HFFc6 (cell line): ENCODE measurements around the gene R3HCC1L. TPM values are rescaled to one million over a fixed set of nuclear protein-coding genes. Genes with fewer than 3 reads are reported as not detected.
A peak's percentile ranks its signal among the peaks of the same experiment; 100 is the strongest.

Experiments
- DNase-seq: peaks from one replicate; pipeline ENCODE4 v3.0.0-alpha.2; 2018
- H3K27ac Mint-ChIP-seq: 2 replicates; pipeline ENCODE4 v1.8.0; 2020; ENCODE audit warnings: mild to moderate bottlenecking, mixed read lengths
- H3K27me3 Mint-ChIP-seq: 2 replicates; pipeline ENCODE4 v1.8.0; 2021; ENCODE audit warnings: mild to moderate bottlenecking, moderate library complexity, mixed read lengths; ENCODE audit not compliant: insufficient read depth
- H3K36me3 Mint-ChIP-seq: 2 replicates; pipeline ENCODE4 v1.8.0; 2021; ENCODE audit warnings: low read depth, mixed read lengths
- H3K4me1 Mint-ChIP-seq: 2 replicates; pipeline ENCODE4 v1.8.0; 2020; ENCODE audit warnings: low read depth, mixed read lengths
- H3K4me3 Mint-ChIP-seq: 2 replicates; pipeline ENCODE4 v1.8.0; 2020; ENCODE audit warnings: mild to moderate bottlenecking, moderate library complexity, mixed read lengths
- H3K9me3 Mint-ChIP-seq: 2 replicates; pipeline ENCODE4 v1.8.0; 2020; ENCODE audit warnings: mild to moderate bottlenecking, mixed read lengths
- total RNA-seq, 6 experiments: library from RNA; stranded (reverse); fragmentation: NEBNext Ultra II Directional; extraction: Animal tissue kit (Norgen Biotek cat#: 25700); gene quantifications; 2 replicates in 1 of 6; 3 replicates in 5 of 6; pipeline ENCODE4 v1.2.3, GENCODE V29; 2021
- TF ChIP-seq, protein P1 (sequence below): fragments of 200-600 bp; sonication (generic); IDR thresholded peaks from 2 replicates; pipeline ENCODE4 v1.5.0; 2021; ENCODE audit warnings: antibody characterized with exemption, mild to moderate bottlenecking

Gene R3HCC1L
- total RNA-seq, 6 experiments from 2014 or later = 7.4 to 8.1 (median 7.6) TPM

- peaks cover 9% of the 10 kb centered on the region for H3K27me3 Mint-ChIP-seq
- peaks cover 15% of the 10 kb centered on the region for H3K36me3 Mint-ChIP-seq
- no peak overlapping the region for H3K4me3 Mint-ChIP-seq
- no peaks in the 10 kb centered on the region for H3K9me3 Mint-ChIP-seq
- no peak overlapping the region for H3K27ac Mint-ChIP-seq
- TF ChIP-seq, protein P1, sequence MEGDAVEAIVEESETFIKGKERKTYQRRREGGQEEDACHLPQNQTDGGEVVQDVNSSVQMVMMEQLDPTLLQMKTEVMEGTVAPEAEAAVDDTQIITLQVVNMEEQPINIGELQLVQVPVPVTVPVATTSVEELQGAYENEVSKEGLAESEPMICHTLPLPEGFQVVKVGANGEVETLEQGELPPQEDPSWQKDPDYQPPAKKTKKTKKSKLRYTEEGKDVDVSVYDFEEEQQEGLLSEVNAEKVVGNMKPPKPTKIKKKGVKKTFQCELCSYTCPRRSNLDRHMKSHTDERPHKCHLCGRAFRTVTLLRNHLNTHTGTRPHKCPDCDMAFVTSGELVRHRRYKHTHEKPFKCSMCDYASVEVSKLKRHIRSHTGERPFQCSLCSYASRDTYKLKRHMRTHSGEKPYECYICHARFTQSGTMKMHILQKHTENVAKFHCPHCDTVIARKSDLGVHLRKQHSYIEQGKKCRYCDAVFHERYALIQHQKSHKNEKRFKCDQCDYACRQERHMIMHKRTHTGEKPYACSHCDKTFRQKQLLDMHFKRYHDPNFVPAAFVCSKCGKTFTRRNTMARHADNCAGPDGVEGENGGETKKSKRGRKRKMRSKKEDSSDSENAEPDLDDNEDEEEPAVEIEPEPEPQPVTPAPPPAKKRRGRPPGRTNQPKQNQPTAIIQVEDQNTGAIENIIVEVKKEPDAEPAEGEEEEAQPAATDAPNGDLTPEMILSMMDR = no peak
- H3K4me1 Mint-ChIP-seq = no peaks in the 10 kb centered on the region
- DNase-seq = no peak
These were observed 119.0 kb downstream of the R3HCC1L start for GRCh38 chr10:98253499-98253898.

GRCh38 chr10:98254234-98254974, 119.9 kb downstream of the R3HCC1L start:
- TF ChIP-seq, protein P1 = no peak
- no peak for DNase-seq
- Mint-ChIP-seq H3K9me3 (no peaks in the 10 kb centered on the region), H3K36me3 (peaks cover 15% of the 10 kb centered on the region), H3K27me3 (peaks cover 9% of the 10 kb centered on the region), H3K27ac (0 out of 2 replicates have a peak overlapping the region, but pooled peaks have one; percentile 8), H3K4me1 (peaks cover 7% of the 10 kb centered on the region; the same call in 1 of the 2 replicates), H3K4me3 (no peak overlapping the region)

DNA sequence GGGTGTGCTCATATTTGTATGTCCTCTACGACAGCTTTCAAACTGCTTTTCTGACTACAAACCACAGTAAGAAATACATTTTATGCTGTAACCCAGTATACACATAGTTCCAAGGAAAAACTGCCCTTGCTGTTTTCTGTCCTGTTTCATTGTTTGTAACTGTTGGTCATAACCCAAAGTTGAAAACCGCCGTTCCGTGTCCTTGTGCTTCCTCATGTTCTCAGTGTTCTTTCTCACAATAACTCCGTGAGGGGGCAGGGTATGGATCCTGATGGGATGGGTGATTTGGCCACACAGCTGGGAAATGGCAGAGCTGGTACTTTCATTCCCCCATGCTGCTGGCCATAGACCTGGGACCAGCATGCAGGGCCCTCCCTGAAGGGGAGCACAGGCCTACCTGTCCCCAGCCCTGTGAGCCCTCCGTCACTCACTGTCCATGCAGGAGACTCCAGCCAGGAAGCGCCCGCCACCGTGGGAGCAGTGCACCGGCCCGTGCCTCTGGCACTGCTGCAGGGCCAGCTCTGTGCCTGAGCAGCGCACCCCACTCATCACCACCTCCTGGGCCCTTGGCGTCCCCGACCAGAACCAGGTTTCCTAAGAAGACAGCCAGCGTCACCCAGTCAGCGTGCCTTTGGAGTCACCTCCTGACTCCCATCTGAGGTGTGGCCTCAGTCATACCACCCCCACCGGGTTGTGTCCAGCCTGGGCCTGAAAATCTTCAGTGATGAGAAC, 120.9 kb downstream of the R3HCC1L start:
- Mint-ChIP-seq H3K9me3 (no peaks in the 10 kb centered on the region), H3K36me3 (peaks cover 7% of the 10 kb centered on the region), H3K27ac (no peak overlapping the region), H3K27me3 (peaks cover 9% of the 10 kb centered on the region), H3K4me1 (peaks cover 13% of the 10 kb centered on the region), H3K4me3 (no peak overlapping the region)
- TF ChIP-seq, protein P1 = no peak
- DNase-seq = no peak

- TF ChIP-seq, protein P1 = no peak
- no peak overlapping the region; the same call in 1 of the 2 replicates for H3K27ac Mint-ChIP-seq
- H3K27me3 Mint-ChIP-seq = peaks cover 4% of the 10 kb centered on the region
- H3K36me3 Mint-ChIP-seq = peaks cover 6% of the 10 kb centered on the region
- H3K4me3 Mint-ChIP-seq = no peak overlapping the region
- peaks cover 18% of the 10 kb centered on the region for H3K4me1 Mint-ChIP-seq
- no peak for DNase-seq
- no peaks in the 10 kb centered on the region for H3K9me3 Mint-ChIP-seq
These were observed 122.2 kb downstream of the R3HCC1L start for GRCh38 chr10:98256692-98257091.

GRCh38 chr10:98257198-98257597, 122.7 kb downstream of the R3HCC1L start:
- H3K4me1 Mint-ChIP-seq = peaks cover 18% of the 10 kb centered on the region
- H3K36me3 Mint-ChIP-seq = peaks cover 1% of the 10 kb centered on the region
- no peak overlapping the region; the same call in 1 of the 2 replicates for H3K27ac Mint-ChIP-seq
- H3K9me3 Mint-ChIP-seq = no peaks in the 10 kb centered on the region
- H3K4me3 Mint-ChIP-seq = no peak overlapping the region
- DNase-seq = no peak
- H3K27me3 Mint-ChIP-seq = peaks cover 4% of the 10 kb centered on the region
- TF ChIP-seq, protein P1 = no peak
